SK-N-SH (cell line): ENCODE measurements around the gene RNU1-3. TPM values are rescaled to one million over a fixed set of nuclear protein-coding genes. Genes with fewer than 3 reads are reported as not detected.
"Not testable (repeated sequence)": the region's sequence is repeated elsewhere in the genome, so short reads cannot be mapped to it uniquely, and the experiment has no call there.

ENCODE experiments used
- CTCF ChIA-PET: fragments of 300-600, 350-600 bp; formaldehyde crosslinking; extraction: SDS; loops from one replicate; lab custom pipeline; 2021; lab: Yijun Ruan, JAX
- POLR2A ChIA-PET: fragments of 350-600 bp; sonication (Branson Sonifier 250); formaldehyde crosslinking; extraction: SDS; loops from one replicate; lab custom pipeline; 2020; ENCODE audit warnings: antibody characterized with exemption, inconsistent platforms; lab: Yijun Ruan, JAX
- DNase-seq: peaks from one replicate; pipeline ENCODE4 v3.0.0; 2012
- H2AFZ ChIP-seq: fragments of 200-600 bp; sonication (generic); 2 replicates; pipeline ENCODE4 v1.8.1; 2016; ENCODE audit warnings: antibody characterized with exemption, mild to moderate bottlenecking, low read depth
- H3F3A ChIP-seq: fragments of 200-600 bp; sonication (generic); replicated peaks from 2 replicates; pipeline ENCODE3; 2016; ENCODE audit warnings: antibody characterized with exemption, mild to moderate bottlenecking; ENCODE audit not compliant: insufficient read depth
- H3K27ac ChIP-seq, 2 experiments: fragments of 200-500 bp in 1 of 2; fragments of 200-600 bp in 1 of 2; sonication (Bioruptor generic) in 1 of 2; sonication (generic), shearing (Covaris generic) in 1 of 2; 2 replicates each; pipeline versions ENCODE4 v1.5.1 to v1.6.1; 2014 to 2016; ENCODE audit warnings: low read depth in 2 of 2, inconsistent platforms in 1 of 2, low read length in 1 of 2, mild to moderate bottlenecking in 1 of 2, mixed read lengths in 1 of 2
- H3K27me3 ChIP-seq: fragments of 200-600 bp; sonication (generic), shearing (Covaris generic); 2 replicates; pipeline ENCODE4 v1.6.1; 2016; ENCODE audit warnings: mixed run types; ENCODE audit not compliant: insufficient read depth
- H3K36me3 ChIP-seq, 2 experiments: fragments of 200-500 bp in 1 of 2; fragments of 200-600 bp in 1 of 2; sonication (Bioruptor generic) in 1 of 2; sonication (generic) in 1 of 2; replicated peaks in 1 of 2; 2 replicates each; pipeline versions ENCODE3 to v1.5.1; 2014 to 2016; ENCODE audit warnings: low read length in 1 of 2, mild to moderate bottlenecking in 1 of 2; ENCODE audit not compliant: insufficient read depth in 2 of 2, control insufficient read depth in 1 of 2
- H3K4me1 ChIP-seq, 2 experiments: fragments of 200-500 bp in 1 of 2; fragments of 200-600 bp in 1 of 2; sonication (Bioruptor generic) in 1 of 2; sonication (generic), shearing (Covaris generic) in 1 of 2; 2 replicates each; pipeline versions ENCODE4 v1.5.1 to v1.6.1; 2014 to 2016; ENCODE audit warnings: low read depth in 1 of 2, low read length in 1 of 2, mixed run types in 1 of 2; ENCODE audit not compliant: insufficient read depth in 2 of 2, control insufficient read depth in 1 of 2
- H3K4me2 ChIP-seq: fragments of 200-600 bp; sonication (generic), shearing (Covaris generic); 2 replicates; pipeline ENCODE4 v1.6.1; 2017; ENCODE audit warnings: mixed run types
- H3K4me3 ChIP-seq, 2 experiments: fragments of 200-500 bp in 1 of 2; fragments of 200-600 bp in 1 of 2; sonication (Bioruptor generic) in 1 of 2; sonication (generic), shearing (Covaris generic) in 1 of 2; 2 replicates each; pipeline versions ENCODE4 v1.5.1 to v1.8.1; 2014 to 2016; ENCODE audit warnings: low read depth in 2 of 2, inconsistent platforms in 1 of 2, low read length in 1 of 2, mild to moderate bottlenecking in 1 of 2, mixed read lengths in 1 of 2, moderate library complexity in 1 of 2
- H3K79me2 ChIP-seq: fragments of 200-600 bp; sonication (generic); 2 replicates; pipeline ENCODE4 v1.8.1; 2017; ENCODE audit warnings: mild to moderate bottlenecking; ENCODE audit not compliant: insufficient read depth
- H3K9ac ChIP-seq: fragments of 200-600 bp; sonication (generic); 2 replicates; pipeline ENCODE4 v1.6.1; 2017; ENCODE audit warnings: mixed run types
- H3K9me2 ChIP-seq: fragments of 200-600 bp; sonication (generic); 2 replicates; pipeline ENCODE4 v1.6.1; 2017; ENCODE audit warnings: mixed run types
- H3K9me3 ChIP-seq: fragments of 200-600 bp; sonication (generic); 2 replicates; pipeline ENCODE4 v1.6.1; 2017; ENCODE audit warnings: mixed run types, mild to moderate bottlenecking, moderate library complexity
- H4K20me1 ChIP-seq: fragments of 200-600 bp; sonication (generic); 2 replicates; pipeline ENCODE4 v1.6.1; 2017; ENCODE audit warnings: mild to moderate bottlenecking, mixed run types; ENCODE audit not compliant: insufficient read depth
- RAD21 ChIP-seq: IDR thresholded peaks from 2 replicates; pipeline ENCODE4 v1.6.1; 2012; ENCODE audit warnings: mild to moderate bottlenecking, low read length
- SMC3 ChIP-seq: IDR thresholded peaks from 2 replicates; pipeline ENCODE4 v1.6.1; 2012; ENCODE audit warnings: low read depth, low read length, improper control_type of control experiment
- WGBS: methylation state at CpG from one replicate; pipeline ENCODE4 v1.1.6; 2017; ENCODE audit warnings: low lambda C conversion rate; 5-methylcytosine and 5-hydroxymethylcytosine counted together
- polyA plus RNA-seq, 3 experiments: library from polyadenylated mRNA; depleted of rRNA; stranded (reverse); fragments of >200 nt; gene quantifications; 2 replicates each; pipeline ENCODE4 v1.2.3, GENCODE V29; 2012
- TF ChIP-seq, protein P1 (sequence below): fragments of 200-600 bp; sonication (generic); IDR thresholded peaks from 2 replicates; pipeline ENCODE4 v1.6.1; 2017; ENCODE audit warnings: antibody characterized with exemption, mild to moderate bottlenecking, moderate library complexity

The RNU1-3 gene
- polyA plus RNA-seq, 1 of the 3 experiments (the other 2 are of a cell fraction) = not detected

DNA sequence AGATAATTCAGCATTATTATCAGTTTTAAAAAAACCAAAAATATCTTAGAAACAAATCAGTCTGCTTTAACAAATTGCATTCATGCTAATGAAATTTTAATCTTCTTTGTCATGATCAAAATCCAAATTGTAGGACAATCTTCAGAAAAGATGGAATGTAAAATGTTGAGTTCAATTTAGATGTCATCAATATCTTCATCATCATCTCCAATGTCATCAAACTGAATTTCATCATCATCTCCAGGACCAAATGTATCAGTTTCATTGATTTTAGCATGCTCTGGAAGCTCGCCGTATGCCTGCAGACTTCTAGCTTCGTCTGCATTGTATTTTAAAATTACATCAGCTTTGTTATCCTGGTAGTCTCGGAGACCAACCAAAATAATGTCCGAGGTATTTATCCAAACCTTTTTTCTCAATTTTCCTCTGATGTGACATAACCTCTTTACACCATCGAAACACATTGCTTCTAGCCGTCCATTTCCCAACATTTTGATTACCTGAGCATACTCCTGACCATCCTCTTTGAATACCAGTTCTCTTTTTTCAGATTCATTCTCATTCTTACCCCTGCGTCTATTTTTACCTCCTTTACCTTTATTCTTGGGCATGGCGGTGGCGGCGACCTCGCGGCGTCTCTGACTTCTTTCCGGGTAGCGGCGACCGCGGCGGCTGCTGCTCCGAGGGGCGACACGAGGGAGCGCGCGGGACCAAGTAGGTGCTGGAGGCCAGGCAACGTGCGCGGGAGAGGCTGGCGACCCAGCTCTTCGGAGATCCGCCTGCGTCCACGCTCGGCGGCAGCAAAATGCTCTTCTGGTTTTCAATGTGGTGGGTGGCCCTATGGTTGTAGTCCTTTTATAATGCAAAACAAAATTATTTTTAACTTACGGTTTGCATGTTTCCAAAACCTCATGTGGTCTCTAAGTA is 19.0 kb upstream of the RNU1-3 start:
- H3K9me3 ChIP-seq, H3K27ac ChIP-seq, H3K4me1 ChIP-seq, H2AFZ ChIP-seq, POLR2A ChIA-PET, H3K9me2 ChIP-seq, H3K27me3 ChIP-seq, H3K36me3 ChIP-seq, H3F3A ChIP-seq, DNase-seq, H3K4me2 ChIP-seq, H4K20me1 ChIP-seq, H3K79me2 ChIP-seq, H3K9ac ChIP-seq, H3K4me3 ChIP-seq: not testable (repeated sequence)
- CTCF ChIA-PET = interaction anchor here (0.7 to 1.1 kb wide), 3 partner anchors 11 to 65 kb away, joined by 3 to 4 read pairs (median 4); no protein-coding TSS in a partner anchor
- 85% methylated on average over 37 of the region's 37 CpGs for WGBS

DNA sequence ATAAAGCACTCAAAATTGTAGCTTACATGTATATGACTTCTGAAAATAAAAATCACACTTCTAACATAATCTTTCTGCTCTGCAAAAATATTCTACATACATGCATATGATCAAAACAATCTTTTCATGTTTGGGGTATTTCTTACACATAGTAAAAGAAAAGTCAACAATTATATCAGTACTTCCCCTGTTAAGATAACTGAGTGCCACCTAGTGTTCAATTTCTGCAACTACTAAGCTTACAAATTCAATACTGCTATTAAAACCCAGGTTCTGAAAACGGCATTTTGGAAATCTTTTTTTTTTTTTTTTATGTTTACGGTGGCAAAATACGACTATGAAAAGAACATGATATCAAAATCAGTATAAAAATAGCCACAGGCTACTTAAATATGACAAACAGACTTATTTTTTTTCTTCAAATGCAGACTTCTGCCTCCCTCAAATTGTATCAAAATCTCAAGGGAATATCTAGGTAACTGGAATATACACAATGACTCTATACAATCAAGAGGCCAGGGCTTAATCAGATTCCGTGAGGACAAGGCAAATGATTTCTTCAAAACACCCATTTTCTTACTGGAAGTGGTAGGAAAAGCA is 18.1 kb upstream of the RNU1-3 start:
- under 1% methylated on average over 4 of the region's 4 CpGs for WGBS
- POLR2A ChIA-PET, H3K27ac ChIP-seq, DNase-seq, H3K4me3 ChIP-seq, H3K36me3 ChIP-seq, H3K27me3 ChIP-seq, H3K4me2 ChIP-seq, H3K4me1 ChIP-seq, H3K9me3 ChIP-seq, H3K9me2 ChIP-seq, H3K9ac ChIP-seq, H3K79me2 ChIP-seq, H2AFZ ChIP-seq, H4K20me1 ChIP-seq, H3F3A ChIP-seq: not testable (repeated sequence)
- TF ChIP-seq, protein P1, sequence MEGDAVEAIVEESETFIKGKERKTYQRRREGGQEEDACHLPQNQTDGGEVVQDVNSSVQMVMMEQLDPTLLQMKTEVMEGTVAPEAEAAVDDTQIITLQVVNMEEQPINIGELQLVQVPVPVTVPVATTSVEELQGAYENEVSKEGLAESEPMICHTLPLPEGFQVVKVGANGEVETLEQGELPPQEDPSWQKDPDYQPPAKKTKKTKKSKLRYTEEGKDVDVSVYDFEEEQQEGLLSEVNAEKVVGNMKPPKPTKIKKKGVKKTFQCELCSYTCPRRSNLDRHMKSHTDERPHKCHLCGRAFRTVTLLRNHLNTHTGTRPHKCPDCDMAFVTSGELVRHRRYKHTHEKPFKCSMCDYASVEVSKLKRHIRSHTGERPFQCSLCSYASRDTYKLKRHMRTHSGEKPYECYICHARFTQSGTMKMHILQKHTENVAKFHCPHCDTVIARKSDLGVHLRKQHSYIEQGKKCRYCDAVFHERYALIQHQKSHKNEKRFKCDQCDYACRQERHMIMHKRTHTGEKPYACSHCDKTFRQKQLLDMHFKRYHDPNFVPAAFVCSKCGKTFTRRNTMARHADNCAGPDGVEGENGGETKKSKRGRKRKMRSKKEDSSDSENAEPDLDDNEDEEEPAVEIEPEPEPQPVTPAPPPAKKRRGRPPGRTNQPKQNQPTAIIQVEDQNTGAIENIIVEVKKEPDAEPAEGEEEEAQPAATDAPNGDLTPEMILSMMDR = peak; percentile 38
- TF ChIP-seq RAD21 (peak; percentile 39), SMC3 (peak; percentile 9; the same call in 1 of the 2 replicates)
- CTCF ChIA-PET = interaction anchor here (0.7 to 1.1 kb wide), 2 partner anchors 12 to 64 kb away, joined by 4 read pairs; no protein-coding TSS in a partner anchor

DNA sequence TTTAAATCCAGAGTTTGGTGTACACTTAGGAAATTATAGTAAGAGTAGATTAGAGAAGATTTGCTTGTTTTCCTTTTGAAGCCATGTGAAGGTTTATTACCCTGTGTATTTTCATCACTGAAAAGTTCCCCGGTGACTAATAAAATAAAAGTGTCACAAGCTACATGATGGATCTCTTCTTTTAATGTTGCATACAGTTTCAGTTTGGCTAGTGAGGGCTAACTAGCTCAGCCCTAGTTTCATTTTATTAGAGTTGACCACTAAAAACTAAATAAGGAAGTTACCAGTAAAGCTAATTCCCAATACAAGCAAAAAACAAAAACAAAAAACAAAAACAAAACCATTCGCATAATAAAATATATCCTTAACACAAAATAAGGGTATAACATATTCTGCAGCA is 17.4 kb upstream of the RNU1-3 start:
- H3K27me3 ChIP-seq, H3K4me2 ChIP-seq, H3F3A ChIP-seq, H3K27ac ChIP-seq, H3K4me1 ChIP-seq, H3K4me3 ChIP-seq, H2AFZ ChIP-seq, H3K79me2 ChIP-seq, DNase-seq, H4K20me1 ChIP-seq, H3K9me3 ChIP-seq, H3K9me2 ChIP-seq, H3K36me3 ChIP-seq, POLR2A ChIA-PET, H3K9ac ChIP-seq, CTCF ChIA-PET: not testable (repeated sequence)
- WGBS = 4% methylated on average over 2 of the region's 2 CpGs

DNA sequence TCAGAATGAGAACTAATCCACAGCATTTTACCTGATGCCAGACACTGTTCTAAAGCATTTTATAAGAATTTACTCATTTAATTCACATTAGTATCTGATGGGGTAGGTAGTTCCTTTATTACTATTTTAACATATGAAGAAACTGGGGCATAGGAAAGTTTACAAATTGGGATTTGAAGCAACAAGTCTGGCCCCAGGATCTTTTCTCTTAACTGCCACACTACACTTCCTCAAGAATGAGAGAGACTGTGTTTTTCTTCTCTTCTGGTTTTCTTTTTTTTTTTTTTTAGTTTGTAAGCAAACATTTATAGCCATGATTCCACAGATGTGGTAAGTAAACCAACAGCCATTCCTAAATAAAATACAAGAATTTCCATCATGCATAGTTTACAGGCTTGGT is 16.1 kb upstream of the RNU1-3 start:
- H3K4me3 ChIP-seq, H3K9me2 ChIP-seq, POLR2A ChIA-PET: not testable (repeated sequence)

DNA sequence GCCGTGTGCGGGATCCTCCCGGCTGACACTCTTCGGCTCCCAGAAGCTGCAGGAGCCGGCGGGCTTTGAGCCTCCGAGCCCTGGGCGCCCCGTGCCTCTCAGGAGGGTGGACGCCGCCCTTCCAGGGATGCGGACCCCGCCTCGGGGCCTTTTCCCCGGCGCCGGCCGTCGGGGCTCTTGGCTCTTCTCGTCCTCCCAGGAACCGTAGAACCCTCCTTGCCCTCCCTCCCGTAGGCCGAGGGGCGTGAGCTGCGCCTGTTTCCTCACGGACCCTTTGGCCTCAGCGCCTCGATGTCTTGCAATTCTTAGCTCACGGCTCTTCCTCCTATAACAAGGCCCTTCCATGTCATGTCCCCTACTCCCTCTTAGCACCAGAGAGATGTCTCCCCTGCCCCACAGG is 13.6 kb upstream of the RNU1-3 start:
- H3K27me3 ChIP-seq, H4K20me1 ChIP-seq, POLR2A ChIA-PET, H3K27ac ChIP-seq, H3K36me3 ChIP-seq, H2AFZ ChIP-seq, H3F3A ChIP-seq, H3K4me1 ChIP-seq, H3K9me2 ChIP-seq, H3K9me3 ChIP-seq, CTCF ChIA-PET, H3K4me2 ChIP-seq, H3K9ac ChIP-seq, DNase-seq, H3K79me2 ChIP-seq, H3K4me3 ChIP-seq: not testable (repeated sequence)
- 81% methylated on average over 18 of the region's 29 CpGs for WGBS

More for the DNA sequence above, 16.1 kb upstream of the RNU1-3 start:
- H4K20me1 ChIP-seq, DNase-seq, H3K27ac ChIP-seq, H3K27me3 ChIP-seq, H3K9ac ChIP-seq, H3K4me2 ChIP-seq, CTCF ChIA-PET, H3K36me3 ChIP-seq, H3K4me1 ChIP-seq, H2AFZ ChIP-seq, H3F3A ChIP-seq, H3K79me2 ChIP-seq, H3K9me3 ChIP-seq: not testable (repeated sequence)
